Muscle of arm (tissue), 12 donors: ENCODE data around the gene GLMN. TPM values are rescaled to one million over a fixed set of nuclear protein-coding genes. Genes with fewer than 3 reads are reported as not detected.

ENCODE experiments used
- DNase-seq: peaks from one replicate; pipeline ENCODE4 v3.0.0-alpha.2; 2013
- polyA plus RNA-seq, 12 donors: library from polyadenylated mRNA; unstranded; fragments of 120-200 nt; gene quantifications; one replicate each; pipeline ENCODE4 v1.2.1, GENCODE V29; 2013; ENCODE audit not compliant: insufficient read length in 12 of 12

Gene GLMN
- polyA plus RNA-seq, 12 donors = 9.5 to 36.7 (median 17.1) TPM; not detected in 1

DNA sequence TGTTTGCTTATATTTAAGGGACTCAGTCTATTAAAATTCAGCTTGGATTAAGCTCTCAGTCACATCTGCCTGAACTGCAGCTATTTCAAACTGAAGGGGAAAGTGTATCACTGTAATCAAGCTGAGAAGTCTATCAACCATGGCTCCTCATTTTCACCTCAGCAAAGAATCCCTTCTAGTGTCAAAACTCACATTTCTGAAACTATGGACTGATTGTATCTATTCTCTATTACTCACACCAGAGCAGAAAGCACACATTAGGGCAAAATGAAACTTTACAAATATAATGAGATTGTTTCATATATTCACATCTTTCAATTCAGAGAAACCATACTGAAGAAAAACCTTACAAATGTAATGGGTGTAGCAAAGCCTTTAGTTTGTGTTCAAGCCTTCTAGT lies 95.7 kb downstream of the GLMN start:
- DNase-seq = no peak

DNA sequence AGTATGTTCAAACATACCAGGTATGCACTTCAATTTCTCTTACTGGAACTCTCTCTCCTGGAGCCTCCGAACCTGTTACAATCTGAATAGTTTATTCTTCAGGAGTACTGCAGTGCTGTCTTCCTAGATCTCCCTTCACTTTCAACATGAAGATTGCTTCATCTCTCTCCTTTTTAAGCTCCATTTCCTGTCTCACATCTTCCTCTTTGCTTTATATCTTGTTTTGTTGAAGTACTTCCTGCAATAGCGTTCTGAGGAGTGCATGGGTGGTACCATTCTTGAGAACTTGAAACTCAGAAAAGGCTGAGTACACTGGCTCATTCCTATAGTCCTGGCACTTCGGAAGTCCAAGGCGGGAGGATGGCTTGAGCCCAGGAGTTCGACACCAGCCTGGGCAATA lies 96.8 kb downstream of the GLMN start:
- no peak for DNase-seq

Other genes with a start within 250 kb of the GLMN start
- gene SETSIP, start 223.6 kb downstream of the GLMN start, polyA plus RNA-seq = under 1 TPM in 4 of 12 donors, not detected in 8; 0.18 to 0.43 (median 0.33) TPM
- 1 to 10 TPM in 11 of 12 donors, not detected in 1; 1.9 to 4.4 (median 3.1) TPM for gene BTBD8, start 218.6 kb downstream of the GLMN start, polyA plus RNA-seq
- under 1 TPM in 2 of 12 donors, not detected in 10; 0.21 TPM for gene C1orf146, start 81.1 kb downstream of the GLMN start, polyA plus RNA-seq
- gene RPAP2, start 72 bp upstream of the GLMN start, polyA plus RNA-seq = 10 to 100 TPM in 11 of 12 donors, not detected in 1; 17.8 to 25.1 (median 21.1) TPM
- gene GFI1, start 187.9 kb upstream of the GLMN start, polyA plus RNA-seq = under 1 TPM in 10 of 12 donors, not detected in 2; 0.14 to 0.65 (median 0.28) TPM